Neural cell (in vitro differentiated cells): ENCODE results near the gene TGDS. TPM values are rescaled to one million over a fixed set of nuclear protein-coding genes. Genes with fewer than 3 reads are reported as not detected.

Experiments used
- H2AFZ ChIP-seq: fragments of 200-600, 300-800 bp; sonication (generic), shearing (Covaris generic); 2 replicates; pipeline ENCODE4 v1.6.0; 2014; ENCODE audit warnings: low read depth, mild to moderate bottlenecking, antibody characterized with exemption, low read length, moderate library complexity
- H3F3A ChIP-seq: fragments of 200-600 bp; shearing (Covaris generic); 2 replicates; pipeline ENCODE4 v1.6.1; 2016; ENCODE audit warnings: mild to moderate bottlenecking, moderate library complexity, mixed read lengths, antibody characterized with exemption, low read length; ENCODE audit not compliant: insufficient read depth, poor library complexity, severe bottlenecking
- H3K27ac ChIP-seq: fragments of 200-600, 300-800 bp; sonication (generic), shearing (Covaris generic); 2 replicates; pipeline ENCODE4 v1.5.1; 2014; ENCODE audit warnings: mild to moderate bottlenecking, low read length, moderate library complexity
- H3K27me3 ChIP-seq: fragments of 300-800, 200-600 bp; sonication (generic), shearing (Covaris generic); 2 replicates; pipeline ENCODE4 v1.6.0; 2014; ENCODE audit warnings: mild to moderate bottlenecking, low read depth, low read length, moderate library complexity; ENCODE audit not compliant: insufficient read depth
- H3K36me3 ChIP-seq: fragments of 300-800, 200-600 bp; sonication (generic), shearing (Covaris generic); 2 replicates; pipeline ENCODE4 v1.5.1; 2014; ENCODE audit warnings: mild to moderate bottlenecking, antibody characterized with exemption, low read length, moderate library complexity; ENCODE audit not compliant: insufficient read depth
- H3K4me2 ChIP-seq: fragments of 300-800, 200-600 bp; sonication (generic), shearing (Covaris generic); 2 replicates; pipeline ENCODE4 v1.6.0; 2014; ENCODE audit warnings: mild to moderate bottlenecking, low read length
- H3K4me3 ChIP-seq: fragments of 300-800, 200-600 bp; sonication (generic), shearing (Covaris generic); 2 replicates; pipeline ENCODE4 v1.5.1; 2014; ENCODE audit warnings: mild to moderate bottlenecking, low read length, moderate library complexity
- H3K79me2 ChIP-seq: fragments of 200-600 bp; shearing (Covaris generic); replicated peaks from 2 replicates; pipeline ENCODE4 v1.6.0; 2014; ENCODE audit warnings: mild to moderate bottlenecking, low read length, moderate library complexity; ENCODE audit not compliant: insufficient read depth
- H3K9ac ChIP-seq: fragments of 300-800, 200-600 bp; sonication (generic), shearing (Covaris generic); 2 replicates; pipeline ENCODE4 v1.6.1; 2016; ENCODE audit warnings: mild to moderate bottlenecking, low read length, mixed read lengths
- H3K9me2 ChIP-seq: fragments of 200-600 bp; shearing (Covaris generic); 2 replicates; pipeline ENCODE4 v1.6.1; 2016; ENCODE audit warnings: mild to moderate bottlenecking, low read length, mixed read lengths; ENCODE audit not compliant: insufficient read depth
- H3K9me3 ChIP-seq: fragments of 200-600, 300-800 bp; sonication (generic), shearing (Covaris generic); 2 replicates; pipeline ENCODE4 v1.6.1; 2016; ENCODE audit warnings: mild to moderate bottlenecking, mixed run types, low read length, moderate library complexity, mixed read lengths
- H4K20me1 ChIP-seq: fragments of 200-600 bp; shearing (Covaris generic); 2 replicates; pipeline ENCODE4 v1.6.1; 2016; ENCODE audit warnings: mild to moderate bottlenecking, mixed run types; ENCODE audit not compliant: insufficient read depth
- CTCF ChIP-seq: fragments of 450-650 bp; IDR thresholded peaks from 2 replicates; pipeline ENCODE4 v1.5.1; 2014; ENCODE audit warnings: antibody characterized with exemption, mild to moderate bottlenecking, moderate library complexity; ENCODE audit not compliant: poor library complexity, severe bottlenecking
- EP300 ChIP-seq: fragments of 450-650 bp; conservative IDR thresholded peaks from 2 replicates; pipeline ENCODE4 v1.6.1; 2014; ENCODE audit warnings: antibody characterized with exemption, mild to moderate bottlenecking, moderate library complexity; ENCODE audit not compliant: poor library complexity, severe bottlenecking
- EZH2 ChIP-seq: fragments of 200-600, 300-800 bp; shearing (Covaris generic), sonication (generic); IDR thresholded peaks from 2 replicates; pipeline ENCODE4 v1.6.1; 2014; ENCODE audit warnings: antibody characterized with exemption, low read length, borderline replicate concordance, mild to moderate bottlenecking; ENCODE audit not compliant: insufficient read depth, poor library complexity, severe bottlenecking
- MXI1 ChIP-seq: fragments of 450-650 bp; conservative IDR thresholded peaks from 2 replicates; pipeline ENCODE4 v1.6.1; 2014; ENCODE audit warnings: antibody characterized with exemption, mild to moderate bottlenecking; ENCODE audit not compliant: poor library complexity, severe bottlenecking
- POLR2AphosphoS5 ChIP-seq: IDR thresholded peaks from 2 replicates; pipeline ENCODE4 v1.6.1; 2012
- RAD21 ChIP-seq: fragments of 450-650 bp; conservative IDR thresholded peaks from 2 replicates; pipeline ENCODE4 v1.6.1; 2014; ENCODE audit warnings: antibody characterized with exemption, mild to moderate bottlenecking, moderate library complexity
- REST ChIP-seq: IDR thresholded peaks from 2 replicates; pipeline ENCODE4 v1.6.1; 2012; ENCODE audit warnings: borderline replicate concordance
- SMC3 ChIP-seq: fragments of 450-650 bp; conservative IDR thresholded peaks from 2 replicates; pipeline ENCODE4 v1.6.1; 2014; ENCODE audit warnings: antibody characterized with exemption, mild to moderate bottlenecking, moderate library complexity; ENCODE audit not compliant: poor library complexity
- TAF1 ChIP-seq: IDR thresholded peaks from 2 replicates; pipeline ENCODE4 v1.6.1; 2012; ENCODE audit warnings: low read depth
- polyA plus RNA-seq: library from polyadenylated mRNA; depleted of rRNA; stranded (reverse); fragments of >200 nt; gene quantifications from 2 replicates; pipeline ENCODE4 v1.2.3, GENCODE V29; 2014

The TGDS gene
- polyA plus RNA-seq, 1 donor from 2014 or later, result 10.2 TPM

DNA sequence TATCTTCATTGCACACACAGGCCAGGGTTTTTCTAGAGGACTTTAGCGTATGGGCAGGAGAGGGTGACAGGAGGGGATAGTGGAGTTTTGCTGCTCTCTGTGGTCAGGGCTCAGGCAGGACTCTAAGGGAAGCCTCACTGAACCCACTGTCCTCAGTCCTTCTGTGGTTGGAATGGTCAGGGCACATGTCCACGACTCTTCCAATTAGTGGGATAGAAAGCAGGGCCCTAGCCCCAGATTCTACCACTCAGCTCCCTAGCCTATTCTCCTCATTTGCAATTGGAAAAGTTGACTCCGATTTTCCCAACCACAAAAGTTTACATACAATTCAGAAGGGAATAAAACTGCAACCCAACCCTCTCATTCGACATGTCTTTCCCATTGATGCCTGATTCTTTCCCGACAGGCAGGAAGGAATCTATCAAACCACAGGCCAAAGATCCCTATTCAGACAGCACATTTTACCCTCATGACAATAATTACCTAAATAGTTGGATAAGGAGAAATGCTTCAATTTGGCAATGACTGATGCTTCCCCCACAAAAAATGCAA is 38.2 kb downstream of the TGDS start:
- H3K9me2 ChIP-seq, result no peaks in the 10 kb centered on the region

GRCh38 chr13:94556621-94557020 is 39.3 kb downstream of the TGDS start:
- Histone ChIP-seq H3K9ac (no peak overlapping the region), H3F3A (no peaks in the 10 kb centered on the region), H2AFZ (no peak overlapping the region), H3K27ac (no peak overlapping the region), H3K27me3 (no peaks in the 10 kb centered on the region), H3K9me3 (no peaks in the 10 kb centered on the region), H3K9me2 (no peaks in the 10 kb centered on the region), H3K4me3 (no peak overlapping the region), H3K79me2 (no peaks in the 10 kb centered on the region), H4K20me1 (no peaks in the 10 kb centered on the region), H3K36me3 (no peaks in the 10 kb centered on the region), H3K4me2 (no peak overlapping the region)
- TF ChIP-seq EZH2 (no peak), CTCF (no peak), TAF1 (no peak), MXI1 (no peak), REST (no peak), RAD21 (no peak)

More for the DNA sequence above, 38.2 kb downstream of the TGDS start:
- no peaks in the 10 kb centered on the region for H3F3A ChIP-seq
- no peak overlapping the region for H3K4me3 ChIP-seq
- no peak overlapping the region for H3K9ac ChIP-seq
- no peak overlapping the region for H2AFZ ChIP-seq
- H3K27me3 ChIP-seq, result no peaks in the 10 kb centered on the region
- TF ChIP-seq TAF1 (no peak), RAD21 (no peak), EZH2 (no peak), SMC3 (no peak), POLR2AphosphoS5 (no peak), REST (no peak), MXI1 (no peak), CTCF (no peak), EP300 (no peak)
- no peaks in the 10 kb centered on the region for H3K36me3 ChIP-seq
- no peaks in the 10 kb centered on the region for H4K20me1 ChIP-seq
- H3K9me3 ChIP-seq, result no peaks in the 10 kb centered on the region
- no peaks in the 10 kb centered on the region for H3K79me2 ChIP-seq
- H3K4me2 ChIP-seq, result no peak overlapping the region
- no peak overlapping the region for H3K27ac ChIP-seq
